HG03432 (cell line): ENCODE data around the gene S100A1.

ENCODE experiments used
- ATAC-seq: cut with Tn5 transposase; IDR thresholded peaks from one replicate; pipeline ENCODE4 v1.9.1; 2021; ENCODE audit warnings: mild to moderate bottlenecking, moderate library complexity; ENCODE audit not compliant: unreplicated experiment

The S100A1 gene

GRCh38 chr1:153610334-153610733, 17.9 kb upstream of the S100A1 start:
- ATAC-seq = no peak

- ATAC-seq = no peak
These were observed 17.4 kb upstream of the S100A1 start for GRCh38 chr1:153610811-153611301.

- ATAC-seq = no peak
These were observed 16.9 kb upstream of the S100A1 start for GRCh38 chr1:153611356-153611755.

GRCh38 chr1:153612111-153612754, 16.0 kb upstream of the S100A1 start:
- no peak for ATAC-seq

GRCh38 chr1:153612755-153613331, 15.4 kb upstream of the S100A1 start, which contains the start of gene S100A16:
S100A16 (minus strand) TSS chr1:153613137; CDS start chr1:153608151, 4,986 bp downstream.
- ATAC-seq = no peak

GRCh38 chr1:153613406-153613805, 14.8 kb upstream of the S100A1 start:
- ATAC-seq = no peak

- ATAC-seq = no peak
These were observed 13.9 kb upstream of the S100A1 start for GRCh38 chr1:153614189-153614900.

- ATAC-seq = no peak
These were observed 13.3 kb upstream of the S100A1 start for GRCh38 chr1:153614906-153615305.

GRCh38 chr1:153615406-153615805, 12.8 kb upstream of the S100A1 start:
- ATAC-seq = no peak

- no peak for ATAC-seq
These were observed 11.9 kb upstream of the S100A1 start, which contains the start of gene S100A14 for GRCh38 chr1:153616144-153616916. S100A14 (minus strand) TSS chr1:153616325; CDS start chr1:153615858, 467 bp downstream.

GRCh38 chr1:153616917-153617311, 11.3 kb upstream of the S100A1 start:
- no peak for ATAC-seq

GRCh38 chr1:153617663-153618062, 10.6 kb upstream of the S100A1 start:
- ATAC-seq = no peak

GRCh38 chr1:153619171-153619570, 9.1 kb upstream of the S100A1 start:
- ATAC-seq = no peak

GRCh38 chr1:153623101-153623500, 5.1 kb upstream of the S100A1 start:
- ATAC-seq = no peak

- ATAC-seq = no peak
These were observed 3.1 kb upstream of the S100A1 start for GRCh38 chr1:153624965-153625611.

- no peak for ATAC-seq
These were observed 1.7 kb upstream of the S100A1 start for GRCh38 chr1:153626477-153626903.

- peak; percentile 46 for ATAC-seq
These were observed 1.1 kb upstream of the S100A1 start, which contains the start of gene S100A13 for GRCh38 chr1:153626904-153627714. S100A13 (minus strand) TSS chr1:153627505; CDS start chr1:153626472, 1,033 bp downstream.

- ATAC-seq = no peak
These were observed 556 bp downstream of the S100A1 start for GRCh38 chr1:153628638-153629342.

- ATAC-seq = no peak
These were observed 1.1 kb downstream of the S100A1 start for GRCh38 chr1:153629343-153629665.
